ENCODE data around the gene UBB.

The UBB gene

GRCh38 chr17:16419074-16419928 lies 38.4 kb downstream of the UBB start:
- DNase-seq: no peak

- DNase-seq: no peak
Measured at GRCh38 chr17:16419929-16420271, 39.0 kb downstream of the UBB start.

GRCh38 chr17:16422416-16422815 lies 41.5 kb downstream of the UBB start:
- DNase-seq: no peak

GRCh38 chr17:16423226-16423872 lies 42.5 kb downstream of the UBB start:
- DNase-seq: no peak

- DNase-seq: no peak
Measured at GRCh38 chr17:16425202-16425601, 44.3 kb downstream of the UBB start.

GRCh38 chr17:16425698-16426659 lies 45.1 kb downstream of the UBB start:
- no peak for DNase-seq

GRCh38 chr17:16427020-16427419 lies 46.1 kb downstream of the UBB start:
- DNase-seq: no peak

GRCh38 chr17:16428098-16428882 lies 47.4 kb downstream of the UBB start:
- DNase-seq: peak; percentile 43

GRCh38 chr17:16429083-16429482 lies 48.2 kb downstream of the UBB start:
- no peak for DNase-seq

- DNase-seq: no peak
Measured at GRCh38 chr17:16430650-16431049, 49.8 kb downstream of the UBB start.

- no peak for DNase-seq
Measured at GRCh38 chr17:16432017-16432416, 51.1 kb downstream of the UBB start.
